ENCODE data around the gene RANBP17.
"Not testable (repeated sequence)": the region's sequence is repeated elsewhere in the genome, so short reads cannot be mapped to it uniquely, and the experiment has no call there.

Gene RANBP17

GRCh38 chr5:170867825-170868224 lies 6.0 kb downstream of the RANBP17 start:
- DNase-seq (ENCODE audit: low read depth): no peak

GRCh38 chr5:170870390-170870789 lies 8.6 kb downstream of the RANBP17 start:
- not testable (repeated sequence) for DNase-seq (ENCODE audit: low read depth)

- DNase-seq (ENCODE audit: low read depth): no peak
These were observed 12.2 kb downstream of the RANBP17 start for GRCh38 chr5:170874017-170874416.

GRCh38 chr5:170875811-170876210 lies 14.0 kb downstream of the RANBP17 start:
- no peak for DNase-seq (ENCODE audit: low read depth)

GRCh38 chr5:170880084-170880483 lies 18.3 kb downstream of the RANBP17 start:
- DNase-seq (ENCODE audit: low read depth): peak; percentile 62

- no peak for DNase-seq (ENCODE audit: low read depth)
These were observed 20.5 kb downstream of the RANBP17 start for GRCh38 chr5:170882345-170882744.

GRCh38 chr5:170885256-170885655 lies 23.4 kb downstream of the RANBP17 start:
- DNase-seq (ENCODE audit: low read depth): peak; percentile 17

GRCh38 chr5:170885809-170886208 lies 24.0 kb downstream of the RANBP17 start:
- no peak for DNase-seq (ENCODE audit: low read depth)

- DNase-seq (ENCODE audit: low read depth): no peak
These were observed 24.5 kb downstream of the RANBP17 start for GRCh38 chr5:170886210-170886894.

- DNase-seq (ENCODE audit: low read depth): peak; percentile 20
These were observed 30.4 kb downstream of the RANBP17 start for GRCh38 chr5:170892196-170892595.

- DNase-seq (ENCODE audit: low read depth): no peak
These were observed 32.8 kb downstream of the RANBP17 start for GRCh38 chr5:170894665-170895064.

- peak; percentile 71 for DNase-seq (ENCODE audit: low read depth)
These were observed 35.0 kb downstream of the RANBP17 start for GRCh38 chr5:170896779-170897178.

- DNase-seq (ENCODE audit: low read depth): no peak
These were observed 41.3 kb downstream of the RANBP17 start for GRCh38 chr5:170903075-170903474.

- peak; percentile 54 for DNase-seq (ENCODE audit: low read depth)
These were observed 45.9 kb downstream of the RANBP17 start for GRCh38 chr5:170907758-170908157.

- DNase-seq (ENCODE audit: low read depth): peak; percentile 43
These were observed 51.8 kb downstream of the RANBP17 start for GRCh38 chr5:170913573-170913972.

GRCh38 chr5:170917113-170917512 lies 55.3 kb downstream of the RANBP17 start:
- peak; percentile 16 for DNase-seq (ENCODE audit: low read depth)

GRCh38 chr5:170920196-170920595 lies 58.4 kb downstream of the RANBP17 start:
- DNase-seq (ENCODE audit: low read depth): no peak

GRCh38 chr5:170922331-170922730 lies 60.5 kb downstream of the RANBP17 start:
- not testable (repeated sequence) for DNase-seq (ENCODE audit: low read depth)

- DNase-seq (ENCODE audit: low read depth): no peak
These were observed 62.2 kb downstream of the RANBP17 start for GRCh38 chr5:170923910-170924620.

GRCh38 chr5:170935534-170936218 lies 73.9 kb downstream of the RANBP17 start:
- not testable (repeated sequence) for DNase-seq (ENCODE audit: low read depth)

- no peak for DNase-seq (ENCODE audit: low read depth)
These were observed 75.3 kb downstream of the RANBP17 start for GRCh38 chr5:170937072-170937471.

- no peak for DNase-seq (ENCODE audit: low read depth)
These were observed 76.1 kb downstream of the RANBP17 start for GRCh38 chr5:170937914-170938313.

- DNase-seq (ENCODE audit: low read depth): no peak
These were observed 77.4 kb downstream of the RANBP17 start for GRCh38 chr5:170939178-170939577.

All from fibroblast of gingiva (primary cell).